NB4 (cell line): Measurements from ENCODE around the gene CHURC1.

Source experiments
- CTCF ChIP-seq: IDR thresholded peaks from one replicate; pipeline ENCODE4 v1.5.1; 2012; ENCODE audit warnings: low read depth, low read length
- POLR2A ChIP-seq: IDR thresholded peaks from 2 replicates; pipeline ENCODE4 v1.6.1; 2011; ENCODE audit warnings: mild to moderate bottlenecking; ENCODE audit not compliant: insufficient read length; ENCODE audit errors: extremely low read depth

GRCh38 chr14:64871344-64871743, 42.9 kb upstream of the CHURC1 start:
- no peak for TF ChIP-seq CTCF
- TF ChIP-seq POLR2A: no peak
